Loucy (cell line): ENCODE measurements around the gene PCNT.

Source experiments
- H2AFZ ChIP-seq: fragments of 200-600 bp; sonication (generic); 2 replicates; pipeline ENCODE4 v1.6.0; 2016; ENCODE audit warnings: antibody characterized with exemption, mild to moderate bottlenecking, low read length, moderate library complexity
- H3F3A ChIP-seq: fragments of 200-600 bp; 2 replicates; pipeline ENCODE4 v1.6.0; 2016; ENCODE audit warnings: antibody characterized with exemption, low read depth, mild to moderate bottlenecking
- H3K27me3 ChIP-seq: fragments of 200-600 bp; sonication (generic); 2 replicates; pipeline ENCODE4 v1.6.1; 2014; ENCODE audit warnings: low read length, mild to moderate bottlenecking; ENCODE audit not compliant: insufficient read depth, poor library complexity, severe bottlenecking
- H3K36me3 ChIP-seq: fragments of 200-600 bp; sonication (generic); 2 replicates; pipeline ENCODE4 v1.6.1; 2016; ENCODE audit warnings: low read length; ENCODE audit not compliant: insufficient read depth
- H3K4me1 ChIP-seq: fragments of 200-600 bp; sonication (generic); 2 replicates; pipeline ENCODE4 v1.5.1; 2014; ENCODE audit warnings: low read length, mild to moderate bottlenecking; ENCODE audit not compliant: insufficient read depth, poor library complexity, severe bottlenecking
- H3K4me2 ChIP-seq: fragments of 200-600 bp; sonication (generic); 2 replicates; pipeline ENCODE4 v1.6.0; 2014; ENCODE audit warnings: antibody characterized with exemption, low read length, low read depth, mild to moderate bottlenecking; ENCODE audit not compliant: poor library complexity, severe bottlenecking
- H3K4me3 ChIP-seq: fragments of 200-600 bp; sonication (generic); 2 replicates; pipeline ENCODE4 v1.5.1; 2014; ENCODE audit warnings: low read length, mild to moderate bottlenecking, mixed read lengths; ENCODE audit not compliant: poor library complexity, severe bottlenecking
- H3K79me2 ChIP-seq: fragments of 200-600 bp; sonication (generic); 2 replicates; pipeline ENCODE4 v1.6.1; 2014; ENCODE audit warnings: low read length; ENCODE audit not compliant: insufficient read depth
- H3K9ac ChIP-seq: fragments of 200-600 bp; sonication (generic); 2 replicates; pipeline ENCODE4 v1.6.0; 2014; ENCODE audit warnings: mild to moderate bottlenecking, low read depth, low read length, moderate library complexity; ENCODE audit not compliant: poor library complexity, severe bottlenecking
- H3K9me2 ChIP-seq: fragments of 200-600 bp; sonication (generic); replicated peaks from 2 replicates; pipeline ENCODE4 v1.6.1; 2016; ENCODE audit warnings: low read depth, low read length, mixed read lengths
- H3K9me3 ChIP-seq: fragments of 200-600 bp; sonication (generic); 2 replicates; pipeline ENCODE4 v1.6.1; 2014; ENCODE audit warnings: mild to moderate bottlenecking, antibody characterized with exemption, low read length, low read depth; ENCODE audit not compliant: insufficient read depth
- H4K20me1 ChIP-seq: fragments of 200-600 bp; sonication (generic); 2 replicates; pipeline ENCODE4 v1.6.0; 2014; ENCODE audit warnings: antibody characterized with exemption, low read length, mild to moderate bottlenecking; ENCODE audit not compliant: insufficient read depth, poor library complexity, severe bottlenecking
- CTCF ChIP-seq: fragments of 200-600 bp; sonication (generic); conservative IDR thresholded peaks from 2 replicates; pipeline ENCODE4 v1.5.1; 2014; ENCODE audit warnings: mild to moderate bottlenecking, antibody characterized with exemption, low read length
- EZH2phosphoT487 ChIP-seq: fragments of 200-600 bp; IDR thresholded peaks from 2 replicates; pipeline ENCODE4 v1.6.1; 2018; ENCODE audit warnings: antibody characterized with exemption, mild to moderate bottlenecking, moderate library complexity, borderline replicate concordance

Gene PCNT

DNA sequence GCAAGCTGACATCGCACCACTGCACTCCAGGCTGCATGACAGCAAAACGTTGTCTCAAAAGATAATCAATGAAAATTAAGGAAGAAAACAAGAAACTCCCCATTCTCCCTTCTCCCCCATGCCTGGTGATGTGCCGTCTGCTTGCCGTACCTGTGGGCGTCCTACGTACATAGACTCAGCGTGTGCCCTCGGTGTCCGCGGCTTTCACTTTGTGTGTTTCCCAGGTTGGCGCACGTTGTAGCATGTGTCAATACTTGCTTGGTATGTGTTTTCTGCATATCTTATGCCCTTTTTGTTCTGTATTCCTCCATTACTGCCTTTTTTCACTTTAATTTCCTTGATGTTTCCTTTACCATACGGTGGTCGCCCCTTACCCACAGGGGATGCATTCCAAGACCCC lies 53.8 kb downstream of the PCNT start:
- no peaks in the 10 kb centered on the region; the same call in 1 of the 2 replicates for H3K9me3 ChIP-seq
- no peak overlapping the region for H2AFZ ChIP-seq
- no peak overlapping the region for H3K4me3 ChIP-seq
- H3K9ac ChIP-seq, result no peak overlapping the region
- H3K4me2 ChIP-seq, result no peak overlapping the region
- no peak for TF ChIP-seq CTCF
- TF ChIP-seq EZH2phosphoT487, result no peak
- no peaks in the 10 kb centered on the region for H3K4me1 ChIP-seq
- H3K9me2 ChIP-seq, result no peaks in the 10 kb centered on the region
- H3K79me2 ChIP-seq, result peaks cover 70% of the 10 kb centered on the region; the same call in 1 of the 2 replicates
- H3F3A ChIP-seq, result peaks cover 6% of the 10 kb centered on the region; the same call in 1 of the 2 replicates
- H3K27me3 ChIP-seq, result no peaks in the 10 kb centered on the region
- peaks cover 7% of the 10 kb centered on the region for H4K20me1 ChIP-seq
- peaks cover 43% of the 10 kb centered on the region; the same call in 1 of the 2 replicates for H3K36me3 ChIP-seq

DNA sequence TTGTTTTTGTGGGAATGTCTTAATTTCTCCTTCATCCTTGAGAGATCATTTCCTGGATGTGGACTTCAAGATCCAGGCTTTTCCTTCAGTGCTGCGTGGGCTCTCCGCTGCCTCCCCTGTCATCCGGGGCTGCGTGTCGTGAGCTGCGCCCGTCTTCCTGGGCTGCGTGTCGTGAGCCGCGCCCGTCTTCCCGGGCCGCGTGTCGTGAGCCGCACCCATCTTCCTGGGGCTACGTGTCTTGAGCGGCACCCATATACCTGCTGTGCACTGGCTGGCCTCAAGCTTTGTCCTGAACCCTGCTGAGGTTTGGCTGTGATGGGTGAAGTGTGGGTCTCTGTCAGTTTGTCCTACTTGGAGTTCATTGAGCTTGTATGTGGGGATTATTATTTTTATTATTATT lies 55.1 kb downstream of the PCNT start:
- Histone ChIP-seq H3K9me3 (no peaks in the 10 kb centered on the region; the same call in 1 of the 2 replicates), H3K9me2 (no peaks in the 10 kb centered on the region), H3K27me3 (no peaks in the 10 kb centered on the region), H4K20me1 (peaks cover 7% of the 10 kb centered on the region), H3K36me3 (peaks cover 48% of the 10 kb centered on the region; the same call in 1 of the 2 replicates), H3K4me3 (no peak overlapping the region), H2AFZ (no peak overlapping the region), H3K9ac (no peak overlapping the region), H3K79me2 (peaks cover 72% of the 10 kb centered on the region; the same call in 1 of the 2 replicates), H3K4me1 (no peaks in the 10 kb centered on the region), H3K4me2 (no peak overlapping the region), H3F3A (peaks cover 6% of the 10 kb centered on the region; the same call in 1 of the 2 replicates)
- TF ChIP-seq EZH2phosphoT487 (no peak), CTCF (no peak)

GRCh38 chr21:46379691-46380090 lies 55.7 kb downstream of the PCNT start:
- H3K9ac ChIP-seq, result no peak overlapping the region
- H3F3A ChIP-seq, result peaks cover 6% of the 10 kb centered on the region; the same call in 1 of the 2 replicates
- no peaks in the 10 kb centered on the region for H3K27me3 ChIP-seq
- H3K4me3 ChIP-seq, result no peak overlapping the region
- no peak overlapping the region for H2AFZ ChIP-seq
- H4K20me1 ChIP-seq, result peaks cover 7% of the 10 kb centered on the region
- peaks cover 74% of the 10 kb centered on the region; the same call in 1 of the 2 replicates for H3K79me2 ChIP-seq
- peaks cover 51% of the 10 kb centered on the region; the same call in 1 of the 2 replicates for H3K36me3 ChIP-seq
- no peak overlapping the region for H3K4me2 ChIP-seq
- H3K9me2 ChIP-seq, result no peaks in the 10 kb centered on the region
- peaks cover 3% of the 10 kb centered on the region; the same call in 1 of the 2 replicates for H3K9me3 ChIP-seq
- H3K4me1 ChIP-seq, result no peaks in the 10 kb centered on the region
- no peak for TF ChIP-seq EZH2phosphoT487
- no peak for TF ChIP-seq CTCF
